AG04449 (cell line): ENCODE data around the gene CARS1.

Source experiments
- CTCF ChIA-PET: fragments of 350-600 bp; formaldehyde crosslinking; extraction: SDS; loops from one replicate; lab custom pipeline; 2021; ENCODE audit warnings: antibody characterized with exemption; lab: Yijun Ruan, JAX
- POLR2A ChIA-PET: fragments of 400-600, 350-600 bp; formaldehyde crosslinking; extraction: SDS; loops from one replicate; lab custom pipeline; 2020; ENCODE audit warnings: antibody characterized with exemption, inconsistent platforms; lab: Yijun Ruan, JAX
- DNase-seq: peaks from one replicate; pipeline ENCODE4 v3.0.0-alpha.2; 2010; ENCODE audit warnings: low read depth, low spot score
- H3K4me3 ChIP-seq: 2 replicates; pipeline ENCODE4 v1.5.1; 2011; ENCODE audit warnings: low read depth, mild to moderate bottlenecking, control low read depth, low read length
- CTCF ChIP-seq: IDR thresholded peaks from one replicate; pipeline ENCODE4 v1.5.1; 2011; ENCODE audit warnings: mild to moderate bottlenecking, moderate library complexity, low read length, control low read depth, inconsistent platforms; ENCODE audit not compliant: insufficient read depth; ENCODE audit errors: missing control alignments

The CARS1 gene

GRCh38 chr11:2995031-2995561 is 62.1 kb downstream of the CARS1 start:
- TF ChIP-seq CTCF = no peak
- CTCF ChIA-PET = interaction anchor here (0.9 to 1.5 kb wide), 4 partner anchors 66 to 463 kb away, joined by 3 to 4 read pairs (median 3); partner anchors contain the start of gene PHLDA2
- H3K4me3 ChIP-seq = no peak overlapping the region
- POLR2A ChIA-PET = no interaction called here
- DNase-seq = no peak

GRCh38 chr11:2994336-2994730 is 62.9 kb downstream of the CARS1 start:
- H3K4me3 ChIP-seq = no peak overlapping the region
- POLR2A ChIA-PET = no interaction called here
- no peak for DNase-seq
- no peak for TF ChIP-seq CTCF
- CTCF ChIA-PET = interaction anchor here (0.9 to 1.5 kb wide), 3 partner anchors 97 to 462 kb away, joined by 3 to 4 read pairs (median 3); no protein-coding TSS in a partner anchor

GRCh38 chr11:2992997-2993325 is 64.3 kb downstream of the CARS1 start:
- TF ChIP-seq CTCF = no peak
- peak overlapping the region; percentile 89 for H3K4me3 ChIP-seq
- no peak for DNase-seq
- ChIA-PET POLR2A (no interaction called here), CTCF (no interaction called here)

- H3K4me3 ChIP-seq = peak within 1 kb of the TSS; percentile 89
- no peak for TF ChIP-seq CTCF
- peak; percentile 67 for DNase-seq
- CTCF ChIA-PET = interaction anchor here (0.7 kb wide), 1 partner anchor 20 kb away, joined by 3 read pairs; no protein-coding TSS in a partner anchor
- POLR2A ChIA-PET = interaction anchor here (0.7 to 1.7 kb wide), 3 partner anchors 8 to 63 kb away, joined by 3 to 15 read pairs (median 5); partner anchors contain the start of gene PHLDA2
These were observed 64.8 kb downstream of the CARS1 start, which contains the start of gene NAP1L4 for GRCh38 chr11:2992234-2992996. TSS of gene NAP1L4 (minus strand) at chr11:2992329. CDS start at chr11:2979220, 13,109 bp downstream.

GRCh38 chr11:2991452-2992233 is 65.6 kb downstream of the CARS1 start:
- DNase-seq = no peak
- ChIA-PET CTCF (interaction anchor here (0.7 to 1.7 kb wide), 2 partner anchors 21 to 46 kb away, joined by 3 to 6 read pairs; no protein-coding TSS in a partner anchor), POLR2A (interaction anchor here (0.6 to 1.7 kb wide), 5 partner anchors 9 to 62 kb away, joined by 3 to 15 read pairs (median 3); partner anchors contain the start of gene PHLDA2)
- peak overlapping the region; percentile 89 for H3K4me3 ChIP-seq
- no peak for TF ChIP-seq CTCF
